Hypothalamus (tissue), 51 donors: ENCODE measurements around the gene UBALD2.
A peak's percentile ranks its signal among the peaks of the same experiment; 100 is the strongest.
"Not testable (repeated sequence)": the region's sequence is repeated elsewhere in the genome, so short reads cannot be mapped to it uniquely, and the experiment has no call there.

Source experiments
- DNase-seq, 51 donors: peaks; one replicate each; lab custom pipeline; 2025; lab: John Stamatoyannopoulos, UW

Gene UBALD2

GRCh38 chr17:76262732-76263344 lies 2.3 kb upstream of the UBALD2 start:
- no peak for DNase-seq

DNA sequence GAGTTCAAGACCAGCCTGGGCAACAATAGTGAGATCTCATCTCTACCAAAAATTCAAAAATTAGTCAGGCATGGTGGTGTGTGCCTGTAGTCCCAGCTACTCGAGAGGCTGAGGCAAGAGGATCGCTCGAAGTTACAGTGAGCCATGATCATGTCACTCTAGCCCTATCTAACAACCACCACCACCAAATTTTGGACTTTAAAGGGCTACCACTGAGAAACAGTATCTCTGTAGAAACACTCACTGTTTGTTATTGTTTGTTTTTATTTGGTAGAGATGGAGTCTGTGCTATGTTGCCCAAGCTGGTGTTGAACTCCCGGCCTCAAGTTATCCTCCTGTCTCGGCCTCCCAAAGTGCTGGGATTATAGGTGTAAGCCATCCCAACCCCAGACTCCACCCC lies 1.3 kb upstream of the UBALD2 start:
- no peak for DNase-seq

- DNase-seq: no peak
Measured at GRCh38 chr17:76264425-76264754, 758 bp upstream of the UBALD2 start.

DNA sequence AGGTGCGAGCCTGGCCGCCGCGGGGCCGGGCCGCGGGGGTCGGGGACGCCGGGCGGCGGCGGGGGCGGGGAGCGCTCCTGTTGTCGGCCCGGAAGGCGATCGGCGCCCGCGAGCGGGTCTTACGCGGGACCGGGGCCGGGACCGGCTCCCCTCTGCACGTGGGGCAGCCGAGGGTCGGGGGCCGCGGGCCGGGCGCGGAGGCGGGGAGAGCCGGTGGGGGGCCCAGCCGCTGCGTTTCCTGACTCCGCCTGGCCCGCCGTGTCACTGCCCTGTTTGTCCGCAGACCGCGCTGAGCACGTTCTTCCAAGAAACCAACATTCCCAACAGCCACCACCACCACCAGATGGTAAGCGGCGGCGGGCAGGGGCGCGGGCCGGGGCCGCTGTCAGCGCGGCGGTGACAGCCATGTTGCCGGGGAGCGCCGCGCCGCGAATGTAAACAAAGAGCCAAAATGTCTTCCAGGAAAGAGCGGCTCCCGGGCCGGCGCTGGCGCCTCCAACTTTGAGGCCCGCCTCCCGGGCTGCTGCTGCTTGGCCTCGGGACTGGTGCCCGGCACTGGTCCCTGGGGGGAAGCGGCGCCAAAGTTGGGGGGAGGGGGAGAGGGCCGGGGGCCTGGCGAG lies 586 bp downstream of the UBALD2 start:
- peak in 31 of 51 donors; percentile 26 to 63 (median 41) for DNase-seq

- DNase-seq: peak in 3 of 51 donors; percentile 40 to 63 (median 54)
Measured at GRCh38 chr17:76266244-76266938, 1.2 kb downstream of the UBALD2 start.

DNA sequence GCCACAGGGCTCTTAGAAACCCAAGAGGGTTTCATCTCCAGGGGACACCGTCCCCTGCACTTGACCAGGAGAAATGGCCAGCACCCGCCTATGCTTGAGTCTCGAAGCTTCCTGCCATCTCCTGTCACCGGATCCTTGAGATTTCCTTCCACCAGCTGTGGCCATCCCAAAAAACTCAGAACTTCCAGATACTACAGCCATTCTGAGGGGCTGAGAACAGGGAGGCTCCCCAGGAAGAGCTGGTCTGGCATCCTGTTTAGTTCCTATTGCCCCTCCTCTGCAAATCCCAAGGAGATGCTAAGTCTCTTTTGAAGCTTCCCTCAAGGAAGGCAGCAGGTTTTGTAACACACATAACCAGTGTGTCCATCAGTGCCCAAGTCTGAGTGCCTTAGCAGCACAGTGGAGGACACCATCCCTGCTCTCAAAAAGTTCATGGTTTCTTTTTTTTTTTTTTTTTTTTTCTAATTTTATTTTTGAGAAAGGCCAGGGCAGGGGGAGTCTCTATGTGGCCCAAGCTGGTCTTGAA lies 2.0 kb downstream of the UBALD2 start:
- DNase-seq: no peak

- DNase-seq: not testable (repeated sequence)
Measured at GRCh38 chr17:76267581-76268001, 2.4 kb downstream of the UBALD2 start.

GRCh38 chr17:76268015-76268749 lies 3.0 kb downstream of the UBALD2 start:
- DNase-seq: peak in 49 of 51 donors; percentile 15 to 87 (median 63)

GRCh38 chr17:76268991-76269981 lies 4.1 kb downstream of the UBALD2 start:
- no peak for DNase-seq

- no peak for DNase-seq
Measured at GRCh38 chr17:76270127-76270592, 5.0 kb downstream of the UBALD2 start.

DNA sequence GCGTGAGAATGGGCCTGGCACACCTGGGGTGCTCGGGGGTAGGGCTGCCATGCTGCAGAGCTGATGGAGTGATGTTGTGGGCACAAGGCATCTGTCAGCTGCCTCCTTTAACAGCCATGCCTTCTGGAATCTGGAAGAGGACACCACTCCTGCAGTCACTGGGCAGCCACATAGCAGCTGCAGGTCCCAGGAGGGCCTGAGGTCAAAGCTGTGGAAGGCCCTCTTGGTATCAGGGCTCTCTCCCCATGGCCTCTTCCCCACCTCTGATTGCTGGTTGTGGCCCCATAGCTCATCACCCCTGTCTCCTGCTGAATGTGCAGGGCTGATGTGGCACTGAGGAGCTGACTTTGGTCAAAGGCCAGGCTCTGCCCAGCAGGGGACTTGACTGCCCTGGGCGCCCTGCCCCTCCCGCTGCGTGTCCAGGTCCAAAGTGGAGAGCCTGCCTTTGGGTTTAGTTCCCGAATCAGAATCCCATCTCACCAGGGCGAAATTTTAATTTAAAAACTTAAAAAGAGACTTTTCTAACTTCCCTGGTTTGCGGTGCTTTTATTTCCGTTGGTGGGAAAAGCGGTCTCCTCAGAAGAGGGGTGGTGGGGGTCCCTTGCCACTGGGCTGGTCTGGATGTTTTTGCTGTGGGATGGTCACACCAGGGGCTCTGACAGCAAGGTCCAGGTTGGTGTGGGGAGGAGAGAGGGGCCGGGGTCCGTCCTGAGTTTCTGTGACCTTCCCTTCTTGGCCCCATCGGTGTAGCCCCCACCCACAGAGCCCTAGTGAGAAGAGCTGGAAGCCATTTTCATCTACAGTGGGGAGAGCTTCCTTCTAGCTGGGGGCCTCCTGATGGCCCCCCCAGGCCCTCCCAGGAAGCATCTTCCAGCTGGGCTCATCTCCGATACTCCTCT lies 5.9 kb downstream of the UBALD2 start:
- DNase-seq: no peak

GRCh38 chr17:76271669-76272540 lies 6.8 kb downstream of the UBALD2 start:
- DNase-seq: no peak

GRCh38 chr17:76272541-76273444 lies 7.6 kb downstream of the UBALD2 start:
- DNase-seq: no peak

- no peak for DNase-seq
Measured at GRCh38 chr17:76273445-76274111, 8.4 kb downstream of the UBALD2 start.

GRCh38 chr17:76274112-76274956 lies 9.2 kb downstream of the UBALD2 start:
- DNase-seq: no peak
